Neural cell (in vitro differentiated cells): Measurements from ENCODE around the gene VAPA. TPM values are rescaled to one million over a fixed set of nuclear protein-coding genes. Genes with fewer than 3 reads are reported as not detected.

ENCODE experiments used
- H2AFZ ChIP-seq: fragments of 200-600, 300-800 bp; sonication (generic), shearing (Covaris generic); 2 replicates; pipeline ENCODE4 v1.6.0; 2014; ENCODE audit warnings: low read depth, mild to moderate bottlenecking, antibody characterized with exemption, low read length, moderate library complexity
- H3F3A ChIP-seq: fragments of 200-600 bp; shearing (Covaris generic); 2 replicates; pipeline ENCODE4 v1.6.1; 2016; ENCODE audit warnings: mild to moderate bottlenecking, moderate library complexity, mixed read lengths, antibody characterized with exemption, low read length; ENCODE audit not compliant: insufficient read depth, poor library complexity, severe bottlenecking
- H3K27ac ChIP-seq: fragments of 200-600, 300-800 bp; sonication (generic), shearing (Covaris generic); 2 replicates; pipeline ENCODE4 v1.5.1; 2014; ENCODE audit warnings: mild to moderate bottlenecking, low read length, moderate library complexity
- H3K27me3 ChIP-seq: fragments of 300-800, 200-600 bp; sonication (generic), shearing (Covaris generic); 2 replicates; pipeline ENCODE4 v1.6.0; 2014; ENCODE audit warnings: mild to moderate bottlenecking, low read depth, low read length, moderate library complexity; ENCODE audit not compliant: insufficient read depth
- H3K36me3 ChIP-seq: fragments of 300-800, 200-600 bp; sonication (generic), shearing (Covaris generic); 2 replicates; pipeline ENCODE4 v1.5.1; 2014; ENCODE audit warnings: mild to moderate bottlenecking, antibody characterized with exemption, low read length, moderate library complexity; ENCODE audit not compliant: insufficient read depth
- H3K4me2 ChIP-seq: fragments of 300-800, 200-600 bp; sonication (generic), shearing (Covaris generic); 2 replicates; pipeline ENCODE4 v1.6.0; 2014; ENCODE audit warnings: mild to moderate bottlenecking, low read length
- H3K4me3 ChIP-seq: fragments of 300-800, 200-600 bp; sonication (generic), shearing (Covaris generic); 2 replicates; pipeline ENCODE4 v1.5.1; 2014; ENCODE audit warnings: mild to moderate bottlenecking, low read length, moderate library complexity
- H3K79me2 ChIP-seq: fragments of 200-600 bp; shearing (Covaris generic); replicated peaks from 2 replicates; pipeline ENCODE4 v1.6.0; 2014; ENCODE audit warnings: mild to moderate bottlenecking, low read length, moderate library complexity; ENCODE audit not compliant: insufficient read depth
- H3K9ac ChIP-seq: fragments of 300-800, 200-600 bp; sonication (generic), shearing (Covaris generic); 2 replicates; pipeline ENCODE4 v1.6.1; 2016; ENCODE audit warnings: mild to moderate bottlenecking, low read length, mixed read lengths
- H3K9me2 ChIP-seq: fragments of 200-600 bp; shearing (Covaris generic); 2 replicates; pipeline ENCODE4 v1.6.1; 2016; ENCODE audit warnings: mild to moderate bottlenecking, low read length, mixed read lengths; ENCODE audit not compliant: insufficient read depth
- H3K9me3 ChIP-seq: fragments of 200-600, 300-800 bp; sonication (generic), shearing (Covaris generic); 2 replicates; pipeline ENCODE4 v1.6.1; 2016; ENCODE audit warnings: mild to moderate bottlenecking, mixed run types, low read length, moderate library complexity, mixed read lengths
- H4K20me1 ChIP-seq: fragments of 200-600 bp; shearing (Covaris generic); 2 replicates; pipeline ENCODE4 v1.6.1; 2016; ENCODE audit warnings: mild to moderate bottlenecking, mixed run types; ENCODE audit not compliant: insufficient read depth
- EP300 ChIP-seq: fragments of 450-650 bp; conservative IDR thresholded peaks from 2 replicates; pipeline ENCODE4 v1.6.1; 2014; ENCODE audit warnings: antibody characterized with exemption, mild to moderate bottlenecking, moderate library complexity; ENCODE audit not compliant: poor library complexity, severe bottlenecking
- EZH2 ChIP-seq: fragments of 200-600, 300-800 bp; shearing (Covaris generic), sonication (generic); IDR thresholded peaks from 2 replicates; pipeline ENCODE4 v1.6.1; 2014; ENCODE audit warnings: antibody characterized with exemption, low read length, borderline replicate concordance, mild to moderate bottlenecking; ENCODE audit not compliant: insufficient read depth, poor library complexity, severe bottlenecking
- MXI1 ChIP-seq: fragments of 450-650 bp; conservative IDR thresholded peaks from 2 replicates; pipeline ENCODE4 v1.6.1; 2014; ENCODE audit warnings: antibody characterized with exemption, mild to moderate bottlenecking; ENCODE audit not compliant: poor library complexity, severe bottlenecking
- POLR2AphosphoS5 ChIP-seq: IDR thresholded peaks from 2 replicates; pipeline ENCODE4 v1.6.1; 2012
- RAD21 ChIP-seq: fragments of 450-650 bp; conservative IDR thresholded peaks from 2 replicates; pipeline ENCODE4 v1.6.1; 2014; ENCODE audit warnings: antibody characterized with exemption, mild to moderate bottlenecking, moderate library complexity
- SMC3 ChIP-seq: fragments of 450-650 bp; conservative IDR thresholded peaks from 2 replicates; pipeline ENCODE4 v1.6.1; 2014; ENCODE audit warnings: antibody characterized with exemption, mild to moderate bottlenecking, moderate library complexity; ENCODE audit not compliant: poor library complexity
- TAF1 ChIP-seq: IDR thresholded peaks from 2 replicates; pipeline ENCODE4 v1.6.1; 2012; ENCODE audit warnings: low read depth
- polyA plus RNA-seq: library from polyadenylated mRNA; depleted of rRNA; stranded (reverse); fragments of >200 nt; gene quantifications from 2 replicates; pipeline ENCODE4 v1.2.3, GENCODE V29; 2014
- TF ChIP-seq, protein P1 (sequence below): IDR thresholded peaks from 2 replicates; pipeline ENCODE4 v1.6.1; 2012; ENCODE audit warnings: borderline replicate concordance
- TF ChIP-seq, protein P2 (sequence below): fragments of 450-650 bp; IDR thresholded peaks from 2 replicates; pipeline ENCODE4 v1.5.1; 2014; ENCODE audit warnings: antibody characterized with exemption, mild to moderate bottlenecking, moderate library complexity; ENCODE audit not compliant: poor library complexity, severe bottlenecking

VAPA gene
- polyA plus RNA-seq, 1 donor from 2014 or later = 317 TPM

DNA sequence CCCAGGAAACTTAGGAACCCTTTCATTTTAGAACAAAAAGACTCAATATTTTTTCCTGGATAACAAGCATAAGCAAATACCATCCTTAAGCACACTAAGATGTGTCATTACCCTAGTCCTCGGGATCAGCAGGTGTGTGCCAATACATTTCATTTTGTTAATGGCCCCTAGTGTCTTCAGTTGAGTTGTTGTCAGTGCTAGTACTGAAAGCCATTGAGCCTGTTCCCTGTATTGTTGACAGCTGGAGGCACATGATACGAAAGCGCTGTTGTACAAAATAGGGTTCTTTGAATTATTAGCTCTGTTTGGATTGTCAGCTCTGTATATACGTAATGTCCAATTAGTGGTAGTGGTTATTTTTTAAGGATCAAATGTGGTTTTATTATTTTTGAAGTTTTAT, 29.5 kb downstream of the VAPA start:
- Histone ChIP-seq H3K36me3 (peaks cover 6% of the 10 kb centered on the region), H3F3A (no peaks in the 10 kb centered on the region), H3K4me2 (no peak overlapping the region), H4K20me1 (no peaks in the 10 kb centered on the region), H3K9ac (no peak overlapping the region), H3K27ac (no peak overlapping the region), H3K79me2 (peaks cover 4% of the 10 kb centered on the region), H3K9me3 (no peaks in the 10 kb centered on the region), H3K4me3 (no peak overlapping the region), H2AFZ (no peak overlapping the region), H3K9me2 (no peaks in the 10 kb centered on the region), H3K27me3 (no peaks in the 10 kb centered on the region)
- TF ChIP-seq SMC3 (no peak), MXI1 (no peak), EP300 (peak; percentile 17)

DNA sequence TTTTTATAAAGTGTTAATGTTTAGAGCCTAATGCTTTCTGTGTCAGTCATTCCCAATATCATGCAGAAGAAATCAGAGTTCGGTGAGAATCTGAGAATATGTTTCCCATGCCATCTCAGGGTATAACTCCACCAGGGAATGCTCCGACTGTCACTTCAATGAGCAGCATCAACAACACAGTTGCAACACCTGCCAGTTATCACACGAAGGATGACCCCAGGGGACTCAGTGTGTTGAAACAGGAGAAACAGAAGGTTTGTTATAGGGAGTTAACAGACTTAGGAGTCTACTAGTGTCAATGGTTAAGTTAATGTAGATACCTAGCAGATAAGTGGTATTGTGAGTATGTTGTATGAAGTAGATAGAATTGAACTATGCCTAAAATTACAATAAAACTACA, 31.0 kb downstream of the VAPA start:
- Histone ChIP-seq H3K4me3 (no peak overlapping the region), H3F3A (no peaks in the 10 kb centered on the region), H2AFZ (no peak overlapping the region), H3K36me3 (peaks cover 13% of the 10 kb centered on the region), H3K4me2 (no peak overlapping the region), H3K27ac (no peak overlapping the region), H3K9me2 (no peaks in the 10 kb centered on the region), H3K9ac (no peak overlapping the region), H3K27me3 (no peaks in the 10 kb centered on the region), H3K79me2 (peaks cover 3% of the 10 kb centered on the region), H3K9me3 (no peaks in the 10 kb centered on the region), H4K20me1 (no peaks in the 10 kb centered on the region)
- TF ChIP-seq EZH2 (no peak), EP300 (peak; percentile 70), TAF1 (no peak), POLR2AphosphoS5 (peak; percentile 92), SMC3 (no peak)
- TF ChIP-seq, protein P1, sequence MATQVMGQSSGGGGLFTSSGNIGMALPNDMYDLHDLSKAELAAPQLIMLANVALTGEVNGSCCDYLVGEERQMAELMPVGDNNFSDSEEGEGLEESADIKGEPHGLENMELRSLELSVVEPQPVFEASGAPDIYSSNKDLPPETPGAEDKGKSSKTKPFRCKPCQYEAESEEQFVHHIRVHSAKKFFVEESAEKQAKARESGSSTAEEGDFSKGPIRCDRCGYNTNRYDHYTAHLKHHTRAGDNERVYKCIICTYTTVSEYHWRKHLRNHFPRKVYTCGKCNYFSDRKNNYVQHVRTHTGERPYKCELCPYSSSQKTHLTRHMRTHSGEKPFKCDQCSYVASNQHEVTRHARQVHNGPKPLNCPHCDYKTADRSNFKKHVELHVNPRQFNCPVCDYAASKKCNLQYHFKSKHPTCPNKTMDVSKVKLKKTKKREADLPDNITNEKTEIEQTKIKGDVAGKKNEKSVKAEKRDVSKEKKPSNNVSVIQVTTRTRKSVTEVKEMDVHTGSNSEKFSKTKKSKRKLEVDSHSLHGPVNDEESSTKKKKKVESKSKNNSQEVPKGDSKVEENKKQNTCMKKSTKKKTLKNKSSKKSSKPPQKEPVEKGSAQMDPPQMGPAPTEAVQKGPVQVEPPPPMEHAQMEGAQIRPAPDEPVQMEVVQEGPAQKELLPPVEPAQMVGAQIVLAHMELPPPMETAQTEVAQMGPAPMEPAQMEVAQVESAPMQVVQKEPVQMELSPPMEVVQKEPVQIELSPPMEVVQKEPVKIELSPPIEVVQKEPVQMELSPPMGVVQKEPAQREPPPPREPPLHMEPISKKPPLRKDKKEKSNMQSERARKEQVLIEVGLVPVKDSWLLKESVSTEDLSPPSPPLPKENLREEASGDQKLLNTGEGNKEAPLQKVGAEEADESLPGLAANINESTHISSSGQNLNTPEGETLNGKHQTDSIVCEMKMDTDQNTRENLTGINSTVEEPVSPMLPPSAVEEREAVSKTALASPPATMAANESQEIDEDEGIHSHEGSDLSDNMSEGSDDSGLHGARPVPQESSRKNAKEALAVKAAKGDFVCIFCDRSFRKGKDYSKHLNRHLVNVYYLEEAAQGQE = peak; percentile 29
- TF ChIP-seq, protein P2, sequence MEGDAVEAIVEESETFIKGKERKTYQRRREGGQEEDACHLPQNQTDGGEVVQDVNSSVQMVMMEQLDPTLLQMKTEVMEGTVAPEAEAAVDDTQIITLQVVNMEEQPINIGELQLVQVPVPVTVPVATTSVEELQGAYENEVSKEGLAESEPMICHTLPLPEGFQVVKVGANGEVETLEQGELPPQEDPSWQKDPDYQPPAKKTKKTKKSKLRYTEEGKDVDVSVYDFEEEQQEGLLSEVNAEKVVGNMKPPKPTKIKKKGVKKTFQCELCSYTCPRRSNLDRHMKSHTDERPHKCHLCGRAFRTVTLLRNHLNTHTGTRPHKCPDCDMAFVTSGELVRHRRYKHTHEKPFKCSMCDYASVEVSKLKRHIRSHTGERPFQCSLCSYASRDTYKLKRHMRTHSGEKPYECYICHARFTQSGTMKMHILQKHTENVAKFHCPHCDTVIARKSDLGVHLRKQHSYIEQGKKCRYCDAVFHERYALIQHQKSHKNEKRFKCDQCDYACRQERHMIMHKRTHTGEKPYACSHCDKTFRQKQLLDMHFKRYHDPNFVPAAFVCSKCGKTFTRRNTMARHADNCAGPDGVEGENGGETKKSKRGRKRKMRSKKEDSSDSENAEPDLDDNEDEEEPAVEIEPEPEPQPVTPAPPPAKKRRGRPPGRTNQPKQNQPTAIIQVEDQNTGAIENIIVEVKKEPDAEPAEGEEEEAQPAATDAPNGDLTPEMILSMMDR = no peak

DNA sequence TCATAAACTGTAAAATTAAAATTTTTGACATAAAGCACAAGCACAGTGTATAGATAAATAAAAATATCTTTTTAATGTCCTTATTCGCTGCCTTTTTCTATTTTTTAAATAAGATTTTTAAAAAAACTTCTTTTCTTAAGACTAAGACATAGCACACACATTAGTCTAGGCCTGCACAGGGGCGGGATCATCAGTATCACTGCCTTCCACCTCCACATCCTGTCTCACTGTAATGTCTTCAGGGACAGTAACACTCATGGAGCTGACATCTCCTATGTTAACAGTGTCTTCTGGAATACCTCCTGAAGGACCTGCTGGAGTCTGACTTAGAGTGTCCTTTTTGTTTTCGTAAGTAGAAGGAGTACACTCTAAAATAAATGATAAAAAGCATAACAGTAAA, 33.0 kb downstream of the VAPA start:
- Histone ChIP-seq H3K79me2 (peaks cover 2% of the 10 kb centered on the region), H3K9me2 (no peaks in the 10 kb centered on the region), H3F3A (no peaks in the 10 kb centered on the region), H3K4me2 (no peak overlapping the region), H4K20me1 (peaks cover under 1% of the 10 kb centered on the region), H3K27ac (no peak overlapping the region), H3K4me3 (no peak overlapping the region), H3K27me3 (no peaks in the 10 kb centered on the region), H2AFZ (no peak overlapping the region), H3K9ac (no peak overlapping the region), H3K9me3 (no peaks in the 10 kb centered on the region), H3K36me3 (peaks cover 13% of the 10 kb centered on the region)
- TF ChIP-seq RAD21 (no peak), EZH2 (no peak), POLR2AphosphoS5 (no peak), EP300 (no peak), SMC3 (no peak), MXI1 (no peak), TAF1 (no peak)
- TF ChIP-seq, protein P2 = no peak
- TF ChIP-seq, protein P1 = no peak
